ENCODE results near the gene CORO1C.

Gene CORO1C

GRCh38 chr12:108724054-108724889, 7.0 kb downstream of the CORO1C start:
- FAIRE-seq, result no peak

DNA sequence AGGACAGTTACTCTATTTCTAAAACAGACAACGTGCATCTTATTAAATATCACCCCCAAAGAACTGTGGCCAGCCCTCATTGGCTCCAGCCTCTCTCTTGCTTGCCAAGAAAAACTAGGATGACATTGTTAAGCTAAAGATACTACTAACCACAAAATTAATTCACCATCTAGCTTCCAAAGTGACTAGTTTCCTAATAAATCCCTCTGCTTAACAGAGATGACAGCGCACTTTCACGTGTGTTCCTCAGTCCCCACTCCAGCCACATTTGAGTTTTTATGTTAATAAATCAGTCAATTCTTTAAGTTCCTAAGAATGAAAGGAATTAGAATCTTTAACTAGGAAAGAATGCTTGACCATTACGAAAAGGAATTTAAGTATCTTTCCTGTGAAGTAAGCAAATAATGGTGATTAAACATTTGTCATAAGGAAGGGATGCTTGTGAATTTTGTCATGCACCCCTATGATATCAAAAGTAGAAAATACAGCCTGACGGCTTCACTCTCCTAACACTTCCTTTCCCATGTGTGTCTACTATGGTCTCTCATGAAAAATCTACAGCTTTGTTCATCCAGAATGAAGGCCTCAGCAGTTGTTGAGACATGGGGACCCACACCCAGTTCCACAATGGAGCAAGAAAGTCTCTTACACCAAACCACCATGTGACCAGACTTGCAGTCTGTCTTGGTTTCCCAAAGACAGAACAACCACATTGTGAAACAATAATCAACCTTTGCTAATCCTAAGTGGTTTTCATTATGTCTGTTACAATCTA, 8.1 kb downstream of the CORO1C start:
- FAIRE-seq, result no peak

GRCh38 chr12:108722463-108722862, 8.9 kb downstream of the CORO1C start:
- no peak for FAIRE-seq

GRCh38 chr12:108721824-108722223, 9.5 kb downstream of the CORO1C start:
- no peak for FAIRE-seq

- no peak for FAIRE-seq
These were observed 10.4 kb downstream of the CORO1C start for GRCh38 chr12:108720757-108721514.

- FAIRE-seq, result no peak
These were observed 14.1 kb downstream of the CORO1C start for GRCh38 chr12:108717243-108717642.

DNA sequence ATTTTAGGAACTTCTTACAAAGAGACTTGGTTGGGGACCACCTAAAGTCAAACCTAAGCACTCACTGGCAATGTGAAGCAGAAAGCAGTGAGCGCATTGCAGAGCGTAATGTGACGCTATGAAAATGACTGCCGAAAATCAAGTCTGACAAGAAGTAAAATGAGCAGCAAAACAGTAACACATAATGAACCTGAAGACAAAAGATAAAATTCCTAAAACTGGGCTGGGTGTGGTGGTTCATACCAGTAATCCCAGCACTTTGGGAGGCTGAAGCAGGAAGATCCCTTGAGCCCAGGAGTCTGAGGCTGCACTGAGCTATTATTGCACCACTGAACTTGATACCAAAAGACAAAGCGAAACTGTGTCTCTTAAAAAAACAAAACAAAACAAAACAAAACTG, 16.5 kb downstream of the CORO1C start:
- no peak for FAIRE-seq

DNA sequence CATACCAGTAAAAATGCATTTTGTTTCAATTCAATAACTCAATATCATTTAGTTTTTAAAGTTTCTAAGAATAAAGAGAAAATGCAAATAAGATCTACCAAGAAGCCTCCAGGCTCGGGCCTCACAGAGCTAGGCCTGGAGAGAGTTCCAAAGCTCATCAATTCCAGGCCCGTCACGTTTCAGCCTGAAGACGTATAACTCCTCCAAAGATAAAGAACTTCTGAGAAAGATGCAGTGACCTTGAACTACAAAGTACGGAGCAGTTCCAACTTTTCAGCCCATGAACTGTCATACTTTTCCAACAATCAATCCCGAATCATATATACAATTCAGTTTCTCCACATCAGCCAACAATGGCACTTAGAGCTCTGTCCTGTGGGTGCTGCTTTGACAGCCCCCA, 17.8 kb downstream of the CORO1C start:
- FAIRE-seq, result no peak

- FAIRE-seq, result no peak
These were observed 18.5 kb downstream of the CORO1C start for GRCh38 chr12:108712925-108713203.

- no peak for FAIRE-seq
These were observed 19.0 kb downstream of the CORO1C start for GRCh38 chr12:108712165-108712924.

GRCh38 chr12:108711489-108712164, 19.7 kb downstream of the CORO1C start:
- FAIRE-seq, result no peak

- FAIRE-seq, result no peak
These were observed 21.6 kb downstream of the CORO1C start for GRCh38 chr12:108709697-108710096.

GRCh38 chr12:108704527-108704926, 26.8 kb downstream of the CORO1C start:
- no peak for FAIRE-seq

GRCh38 chr12:108702595-108703320, 28.6 kb downstream of the CORO1C start:
- no peak for FAIRE-seq

DNA sequence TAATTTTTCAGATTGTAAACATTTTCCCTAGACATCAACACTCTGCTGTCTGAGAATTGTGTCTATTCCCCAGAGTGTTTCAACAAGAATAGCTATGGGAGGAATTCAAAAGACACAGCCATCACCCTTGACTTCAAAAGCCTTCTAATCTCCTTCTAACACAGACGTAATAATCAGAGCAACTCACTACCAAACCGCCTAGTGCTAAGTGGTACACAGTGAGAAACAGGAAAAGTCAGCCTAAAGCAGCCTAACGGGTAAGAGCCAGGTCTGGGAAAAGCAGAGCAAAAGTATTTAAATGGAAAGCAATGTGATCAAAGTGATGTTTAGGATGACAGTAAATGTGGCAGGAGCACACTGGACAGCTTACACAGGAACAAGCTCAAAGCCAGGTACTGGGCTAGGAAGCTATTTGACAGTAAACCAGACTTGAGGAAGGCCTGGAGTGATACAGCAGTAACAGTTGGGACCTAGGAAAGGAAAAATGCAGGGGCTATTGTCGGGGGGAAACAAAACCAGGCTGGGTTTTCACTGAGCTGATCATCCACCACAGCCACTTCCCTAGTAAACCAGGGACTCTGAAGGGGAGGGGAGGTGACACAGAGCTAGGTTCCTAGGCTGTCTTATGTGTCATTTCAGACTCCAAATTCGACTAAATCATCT, 29.4 kb downstream of the CORO1C start:
- no peak for FAIRE-seq

GRCh38 chr12:108700833-108701541, 30.3 kb downstream of the CORO1C start:
- FAIRE-seq, result no peak

DNA sequence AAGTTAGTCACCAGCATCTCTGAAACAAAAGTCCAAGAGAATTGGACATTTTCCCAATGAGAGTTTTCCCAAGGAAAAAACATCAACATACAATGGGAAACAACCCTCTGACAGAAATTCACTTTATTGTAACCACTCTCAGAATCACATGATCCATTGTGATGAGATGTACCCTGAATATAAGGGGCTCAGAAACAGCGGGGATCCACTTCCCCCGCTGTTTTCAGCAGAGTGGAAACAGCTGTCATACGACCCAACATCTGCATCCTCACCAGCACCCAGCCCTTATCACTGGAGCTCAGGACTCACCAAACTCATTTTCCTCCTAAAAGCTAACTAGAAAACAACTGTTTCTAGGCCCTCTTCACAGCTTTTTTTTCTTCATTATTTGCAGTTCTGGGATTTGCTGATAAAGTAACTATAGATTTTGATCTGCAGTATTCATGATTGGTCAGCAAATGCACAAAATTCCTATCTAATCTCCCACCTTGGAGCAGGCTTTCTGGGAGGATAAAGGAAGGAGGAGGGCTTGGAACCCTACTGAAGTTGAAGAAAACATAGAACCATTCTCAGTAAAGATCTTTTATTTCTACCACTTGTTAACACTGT, 31.3 kb downstream of the CORO1C start:
- no peak for FAIRE-seq

DNA sequence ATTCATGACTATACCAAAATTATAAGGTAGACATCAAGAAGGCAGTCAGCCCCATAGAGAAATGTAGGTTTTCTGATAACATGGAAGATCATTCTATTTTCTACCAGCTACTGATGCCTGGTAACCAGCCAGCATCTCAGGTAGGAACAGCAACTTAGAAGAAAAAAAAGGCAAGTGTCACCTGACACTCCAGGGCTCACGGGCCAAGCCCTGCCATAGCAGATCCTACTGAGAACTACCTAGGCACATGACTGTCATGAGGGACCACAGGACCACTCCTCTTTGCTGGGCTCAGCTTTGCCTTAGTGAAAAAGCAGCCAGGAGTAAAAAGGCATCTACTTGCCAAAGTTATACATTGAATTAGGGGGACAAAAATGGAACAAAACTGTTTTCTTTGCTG, 33.4 kb downstream of the CORO1C start:
- FAIRE-seq, result no peak

DNA sequence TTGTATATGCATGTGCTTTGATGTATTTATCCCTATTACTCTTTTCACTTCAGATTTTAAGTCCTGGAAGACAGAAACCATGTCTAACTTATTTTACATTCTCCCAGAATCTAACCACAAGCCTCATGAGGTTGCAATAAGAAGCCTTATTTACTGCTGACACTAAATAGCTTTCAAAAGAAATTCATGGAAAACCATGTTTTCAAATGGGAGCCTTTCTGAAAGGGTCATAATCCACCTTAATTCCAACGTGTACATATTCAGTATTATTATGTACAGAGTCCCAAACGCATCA, 34.4 kb downstream of the CORO1C start:
- FAIRE-seq, result no peak

All from TTC549 (cell line).